Fibroblast of mammary gland (primary cell): ENCODE results near the gene CNTN2.

ENCODE experiments used
- DNase-seq: peaks from one replicate; pipeline ENCODE4 v3.0.0-alpha.2; 2010; ENCODE audit warnings: low read depth
- H3K4me3 ChIP-seq: 2 replicates; pipeline ENCODE4 v1.5.1; 2011; ENCODE audit warnings: low read depth, mild to moderate bottlenecking, low read length, moderate library complexity; ENCODE audit not compliant: control insufficient read depth
- TF ChIP-seq, protein P1 (sequence below): conservative IDR thresholded peaks from 2 replicates; pipeline ENCODE4 v1.5.1; 2011; ENCODE audit warnings: low read depth, low read length, inconsistent platforms; ENCODE audit not compliant: control insufficient read depth, insufficient read depth

Gene CNTN2

DNA sequence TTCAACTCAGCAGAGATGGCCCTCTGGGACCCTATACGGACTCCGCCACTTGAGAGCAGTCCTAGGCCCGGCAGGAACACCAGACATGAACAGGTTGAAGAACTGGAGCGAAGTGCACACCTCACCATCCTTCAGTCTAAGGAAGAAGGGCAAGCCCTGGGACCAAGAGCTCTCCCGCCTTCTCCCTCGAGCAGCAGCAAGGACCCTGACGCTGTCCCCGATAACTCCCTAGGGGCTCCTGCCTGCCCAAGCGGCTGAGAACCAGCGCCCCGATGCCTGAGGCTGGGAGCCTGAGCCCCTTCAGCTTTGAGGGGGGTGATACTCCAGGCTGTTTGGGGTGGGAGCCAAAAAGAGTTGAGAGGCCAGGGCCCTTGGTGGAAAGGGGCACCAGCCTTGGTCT is 31.1 kb downstream of the CNTN2 start:
- DNase-seq: no peak
- H3K4me3 ChIP-seq: no peak overlapping the region
- TF ChIP-seq, protein P1, sequence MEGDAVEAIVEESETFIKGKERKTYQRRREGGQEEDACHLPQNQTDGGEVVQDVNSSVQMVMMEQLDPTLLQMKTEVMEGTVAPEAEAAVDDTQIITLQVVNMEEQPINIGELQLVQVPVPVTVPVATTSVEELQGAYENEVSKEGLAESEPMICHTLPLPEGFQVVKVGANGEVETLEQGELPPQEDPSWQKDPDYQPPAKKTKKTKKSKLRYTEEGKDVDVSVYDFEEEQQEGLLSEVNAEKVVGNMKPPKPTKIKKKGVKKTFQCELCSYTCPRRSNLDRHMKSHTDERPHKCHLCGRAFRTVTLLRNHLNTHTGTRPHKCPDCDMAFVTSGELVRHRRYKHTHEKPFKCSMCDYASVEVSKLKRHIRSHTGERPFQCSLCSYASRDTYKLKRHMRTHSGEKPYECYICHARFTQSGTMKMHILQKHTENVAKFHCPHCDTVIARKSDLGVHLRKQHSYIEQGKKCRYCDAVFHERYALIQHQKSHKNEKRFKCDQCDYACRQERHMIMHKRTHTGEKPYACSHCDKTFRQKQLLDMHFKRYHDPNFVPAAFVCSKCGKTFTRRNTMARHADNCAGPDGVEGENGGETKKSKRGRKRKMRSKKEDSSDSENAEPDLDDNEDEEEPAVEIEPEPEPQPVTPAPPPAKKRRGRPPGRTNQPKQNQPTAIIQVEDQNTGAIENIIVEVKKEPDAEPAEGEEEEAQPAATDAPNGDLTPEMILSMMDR: no peak

- TF ChIP-seq, protein P1: no peak
- no peak overlapping the region for H3K4me3 ChIP-seq
- DNase-seq: no peak
These were observed 31.5 kb downstream of the CNTN2 start for GRCh38 chr1:205074513-205074912.

DNA sequence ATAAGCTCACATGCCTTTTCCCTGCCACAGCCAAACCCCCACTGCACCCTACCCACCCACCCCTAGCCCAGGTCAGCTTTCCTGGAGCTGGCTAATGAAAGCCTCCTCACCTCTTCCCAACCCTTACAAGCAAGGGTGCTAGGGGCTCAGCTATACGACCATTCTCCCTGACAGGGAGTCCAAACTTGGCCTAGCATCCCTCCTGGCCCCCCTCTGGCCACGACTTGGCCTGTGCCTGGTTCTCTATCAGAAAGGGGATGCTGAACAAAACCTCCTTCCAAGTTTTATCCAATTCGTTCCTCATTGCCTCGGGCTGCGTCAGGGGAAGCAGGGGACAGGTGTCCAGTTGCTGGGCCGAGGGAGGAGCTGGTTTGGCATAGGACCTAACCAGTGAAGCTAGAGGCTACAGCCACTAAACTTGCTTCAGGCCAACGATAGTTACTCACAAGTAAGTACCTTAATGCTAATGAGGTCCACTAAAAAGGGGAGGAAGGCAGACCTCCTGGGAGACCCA is 32.7 kb downstream of the CNTN2 start:
- H3K4me3 ChIP-seq: no peak overlapping the region
- TF ChIP-seq, protein P1: no peak
- DNase-seq: no peak

- H3K4me3 ChIP-seq: no peak overlapping the region
- DNase-seq: no peak
- TF ChIP-seq, protein P1: no peak
These were observed 33.3 kb downstream of the CNTN2 start for GRCh38 chr1:205076245-205076761.

- DNase-seq: no peak
- TF ChIP-seq, protein P1: no peak
- H3K4me3 ChIP-seq: no peak overlapping the region
These were observed 34.3 kb downstream of the CNTN2 start for GRCh38 chr1:205077158-205077933.

DNA sequence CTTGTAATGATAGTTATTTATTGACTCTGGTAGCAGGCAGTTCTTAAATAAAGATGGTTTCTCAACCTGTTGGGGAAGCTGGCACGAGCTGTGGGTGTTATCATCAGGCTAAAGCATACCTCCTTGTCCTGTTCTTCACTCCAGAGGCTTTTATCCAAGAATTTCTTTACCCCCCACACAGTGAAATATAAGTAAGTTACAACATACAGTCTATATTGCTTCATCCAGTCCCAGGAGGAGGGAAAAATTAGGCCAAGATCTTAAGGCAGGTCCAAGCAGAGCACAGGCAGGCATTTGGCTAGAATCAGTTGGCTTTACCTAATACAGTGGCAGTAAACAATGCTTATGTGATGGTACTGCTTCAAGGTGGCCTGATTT is 34.9 kb downstream of the CNTN2 start:
- peak; percentile 49 for DNase-seq
- TF ChIP-seq, protein P1: no peak
- H3K4me3 ChIP-seq: no peak overlapping the region
